HUES6 (cell line): ENCODE results near the gene LINC01488.

ENCODE experiments used
- H3K27ac ChIP-seq: 2 replicates; pipeline ENCODE4 v1.7.0; 2013; ENCODE audit warnings: low read depth, mild to moderate bottlenecking, low read length, inconsistent platforms
- H3K27me3 ChIP-seq: 2 replicates; pipeline ENCODE4 v1.6.1; 2013; ENCODE audit warnings: low read length; ENCODE audit not compliant: control insufficient read depth, insufficient read depth
- H3K36me3 ChIP-seq: 2 replicates; pipeline ENCODE4 v1.6.1; 2013; ENCODE audit warnings: low read length; ENCODE audit not compliant: control insufficient read depth, insufficient read depth
- H3K4me1 ChIP-seq: 2 replicates; pipeline ENCODE4 v1.6.1; 2013; ENCODE audit warnings: low read length; ENCODE audit not compliant: control insufficient read depth, insufficient read depth
- H3K4me3 ChIP-seq: 2 replicates; pipeline ENCODE4 v1.5.1; 2013; ENCODE audit warnings: low read depth, low read length
- H3K9ac ChIP-seq: one replicate; pipeline ENCODE4 v1.6.1; 2013; ENCODE audit warnings: mild to moderate bottlenecking, low read length
- H3K9me3 ChIP-seq: 2 replicates; pipeline ENCODE4 v1.6.1; 2013; ENCODE audit warnings: low read depth, low read length; ENCODE audit not compliant: control insufficient read depth, insufficient read depth

LINC01488 gene

GRCh38 chr11:69531071-69531716, 49.7 kb downstream of the LINC01488 start:
- Histone ChIP-seq H3K27ac (no peak overlapping the region), H3K4me3 (no peak overlapping the region), H3K36me3 (no peaks in the 10 kb centered on the region), H3K9me3 (no peaks in the 10 kb centered on the region), H3K4me1 (no peaks in the 10 kb centered on the region), H3K9ac (no peak overlapping the region), H3K27me3 (0 out of 2 replicates have a peak, but pooled peaks cover 3% of the 10 kb centered on the region)

DNA sequence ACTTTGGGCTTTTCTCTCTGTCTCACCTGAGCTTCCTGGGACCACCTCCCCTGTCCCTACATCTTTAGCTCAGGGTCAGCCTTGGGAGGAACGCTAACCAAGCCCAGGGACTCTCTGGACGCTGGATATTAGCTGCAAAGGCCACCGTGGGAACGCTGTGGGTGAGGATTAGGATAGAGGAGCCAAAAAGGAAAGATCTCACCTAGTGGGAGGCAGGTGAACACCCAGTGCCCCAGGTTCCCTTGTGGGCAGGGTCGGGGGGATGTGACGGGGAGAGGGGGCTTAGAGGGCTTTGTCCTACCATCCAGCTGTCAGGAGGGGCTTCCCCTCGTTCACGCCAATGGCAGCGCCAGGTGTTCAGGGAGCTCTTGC, 50.2 kb downstream of the LINC01488 start:
- H3K4me1 ChIP-seq, result no peaks in the 10 kb centered on the region
- no peak overlapping the region for H3K9ac ChIP-seq
- H3K27me3 ChIP-seq, result 0 out of 2 replicates have a peak, but pooled peaks cover 3% of the 10 kb centered on the region
- H3K9me3 ChIP-seq, result no peaks in the 10 kb centered on the region
- H3K36me3 ChIP-seq, result no peaks in the 10 kb centered on the region
- H3K4me3 ChIP-seq, result no peak overlapping the region
- no peak overlapping the region for H3K27ac ChIP-seq

GRCh38 chr11:69533296-69534165, 52.1 kb downstream of the LINC01488 start:
- Histone ChIP-seq H3K27me3 (0 out of 2 replicates have a peak, but pooled peaks cover 3% of the 10 kb centered on the region), H3K9ac (no peak overlapping the region), H3K9me3 (no peaks in the 10 kb centered on the region), H3K4me3 (no peak overlapping the region), H3K4me1 (no peaks in the 10 kb centered on the region), H3K36me3 (no peaks in the 10 kb centered on the region), H3K27ac (no peak overlapping the region)

DNA sequence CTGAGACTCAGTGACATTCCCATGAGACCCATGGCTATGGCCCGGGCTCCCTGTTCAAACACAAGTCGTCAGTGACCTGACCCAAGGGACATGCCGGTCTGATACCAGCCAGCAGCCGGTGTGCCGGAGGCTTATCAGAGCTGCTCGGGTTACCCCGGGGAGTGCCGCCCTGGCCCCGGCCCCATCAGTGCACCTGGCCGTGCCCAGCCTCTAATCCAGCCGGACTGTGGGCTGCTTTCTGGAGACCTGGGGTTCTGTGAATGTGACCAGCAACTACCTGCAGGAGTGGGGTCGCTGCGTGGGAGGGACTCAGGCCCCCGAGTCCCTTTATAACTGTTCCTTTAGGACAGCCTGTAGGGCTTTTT, 52.7 kb downstream of the LINC01488 start:
- Histone ChIP-seq H3K4me3 (no peak overlapping the region), H3K27ac (no peak overlapping the region), H3K9me3 (no peaks in the 10 kb centered on the region), H3K36me3 (no peaks in the 10 kb centered on the region), H3K27me3 (0 out of 2 replicates have a peak, but pooled peaks cover 3% of the 10 kb centered on the region), H3K4me1 (no peaks in the 10 kb centered on the region), H3K9ac (no peak overlapping the region)

GRCh38 chr11:69535908-69536307, 54.4 kb downstream of the LINC01488 start:
- H3K9ac ChIP-seq, result no peak overlapping the region
- no peaks in the 10 kb centered on the region for H3K36me3 ChIP-seq
- H3K9me3 ChIP-seq, result no peaks in the 10 kb centered on the region
- H3K27ac ChIP-seq, result no peak overlapping the region
- peaks cover 13% of the 10 kb centered on the region for H3K4me1 ChIP-seq
- no peak overlapping the region for H3K4me3 ChIP-seq
- 0 out of 2 replicates have a peak, but pooled peaks cover 3% of the 10 kb centered on the region for H3K27me3 ChIP-seq

GRCh38 chr11:69536406-69536805, 54.9 kb downstream of the LINC01488 start:
- Histone ChIP-seq H3K4me1 (peaks cover 13% of the 10 kb centered on the region), H3K9me3 (no peaks in the 10 kb centered on the region), H3K27me3 (no peaks in the 10 kb centered on the region), H3K4me3 (no peak overlapping the region), H3K27ac (no peak overlapping the region), H3K9ac (no peak overlapping the region), H3K36me3 (no peaks in the 10 kb centered on the region)

- Histone ChIP-seq H3K9ac (no peak overlapping the region), H3K36me3 (no peaks in the 10 kb centered on the region), H3K4me3 (no peak overlapping the region), H3K9me3 (no peaks in the 10 kb centered on the region), H3K27ac (no peak overlapping the region), H3K4me1 (peaks cover 13% of the 10 kb centered on the region), H3K27me3 (no peaks in the 10 kb centered on the region)
Measured at GRCh38 chr11:69537126-69537525, 55.7 kb downstream of the LINC01488 start.

- peaks cover 13% of the 10 kb centered on the region for H3K4me1 ChIP-seq
- no peak overlapping the region for H3K4me3 ChIP-seq
- H3K9me3 ChIP-seq, result no peaks in the 10 kb centered on the region
- H3K36me3 ChIP-seq, result no peaks in the 10 kb centered on the region
- H3K27me3 ChIP-seq, result no peaks in the 10 kb centered on the region
- H3K27ac ChIP-seq, result no peak overlapping the region
- no peak overlapping the region for H3K9ac ChIP-seq
Measured at GRCh38 chr11:69537855-69538640, 56.6 kb downstream of the LINC01488 start.

DNA sequence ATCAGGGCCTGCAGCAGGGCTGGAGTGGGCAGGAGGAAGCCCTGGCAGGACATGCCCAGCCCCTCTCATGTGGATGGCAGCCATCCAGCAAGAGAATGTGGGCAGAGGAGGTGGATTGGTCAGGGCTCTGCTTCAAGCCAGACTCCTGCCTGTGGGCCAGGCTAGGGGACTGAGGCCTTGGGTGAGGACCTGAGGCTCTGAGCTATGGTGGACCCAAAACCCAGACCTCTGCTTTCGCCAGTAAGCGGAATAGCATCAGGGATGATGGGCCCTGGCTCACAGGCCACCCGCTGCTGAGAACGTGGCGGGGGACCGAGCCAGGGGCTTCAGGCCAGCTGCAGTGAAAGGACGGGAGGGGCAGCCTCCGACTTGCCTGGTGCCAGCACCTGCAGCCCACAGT, 57.4 kb downstream of the LINC01488 start:
- H3K36me3 ChIP-seq, result no peaks in the 10 kb centered on the region
- peaks cover 13% of the 10 kb centered on the region for H3K4me1 ChIP-seq
- H3K27ac ChIP-seq, result no peak overlapping the region
- H3K27me3 ChIP-seq, result no peaks in the 10 kb centered on the region
- H3K4me3 ChIP-seq, result no peak overlapping the region
- no peak overlapping the region for H3K9ac ChIP-seq
- no peaks in the 10 kb centered on the region for H3K9me3 ChIP-seq

DNA sequence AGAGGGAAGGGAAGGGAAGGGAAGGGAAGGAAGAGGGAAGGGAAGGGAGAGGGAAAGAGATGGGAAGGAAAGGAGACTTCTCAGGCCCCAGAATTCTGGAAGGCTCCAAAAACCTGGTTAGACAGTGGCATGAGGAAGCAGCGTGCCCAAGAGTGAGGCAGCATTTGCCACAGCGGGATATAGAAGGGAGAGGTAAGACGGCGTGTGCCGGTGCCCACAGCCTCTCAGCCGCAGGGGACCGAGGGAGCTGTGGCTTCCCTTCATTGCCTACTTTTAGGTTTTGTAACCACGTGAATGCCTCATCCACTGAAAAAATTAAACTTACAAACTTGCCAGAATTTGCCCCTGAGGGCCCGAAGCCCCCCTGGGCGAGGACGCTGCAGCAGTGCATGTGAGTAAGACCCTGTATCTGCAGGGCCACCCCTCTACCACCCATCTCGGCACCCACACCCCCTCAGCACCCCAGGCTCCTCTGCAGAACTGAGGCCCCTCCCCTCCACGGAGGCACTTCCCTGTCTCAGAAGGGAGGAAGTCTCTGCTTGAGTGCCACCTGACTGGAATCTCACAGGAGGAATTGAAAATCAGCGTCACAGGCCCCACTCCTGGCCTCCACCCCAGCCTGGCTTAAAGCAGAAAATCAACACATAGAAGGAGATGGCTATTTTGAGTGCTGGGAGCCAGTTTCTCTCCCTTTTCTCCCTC, 58.1 kb downstream of the LINC01488 start:
- no peak overlapping the region for H3K4me3 ChIP-seq
- no peaks in the 10 kb centered on the region for H3K27me3 ChIP-seq
- H3K4me1 ChIP-seq, result peaks cover 13% of the 10 kb centered on the region
- no peaks in the 10 kb centered on the region for H3K36me3 ChIP-seq
- no peak overlapping the region for H3K9ac ChIP-seq
- H3K9me3 ChIP-seq, result no peaks in the 10 kb centered on the region
- no peak overlapping the region for H3K27ac ChIP-seq
